HUES48 (cell line): ENCODE data around the gene AGAP1.

Source experiments
- H3K27ac ChIP-seq: one replicate; pipeline ENCODE4 v1.7.0; 2013; ENCODE audit warnings: low read depth, low read length, inconsistent platforms
- H3K27me3 ChIP-seq: 2 replicates; pipeline ENCODE4 v1.6.1; 2013; ENCODE audit warnings: mild to moderate bottlenecking, low read length; ENCODE audit not compliant: control insufficient read depth, insufficient read depth
- H3K36me3 ChIP-seq: 2 replicates; pipeline ENCODE4 v1.6.1; 2013; ENCODE audit warnings: low read length; ENCODE audit not compliant: control insufficient read depth, insufficient read depth
- H3K4me1 ChIP-seq: 2 replicates; pipeline ENCODE4 v1.6.1; 2013; ENCODE audit warnings: mild to moderate bottlenecking, low read length; ENCODE audit not compliant: control insufficient read depth, insufficient read depth
- H3K4me3 ChIP-seq: 2 replicates; pipeline ENCODE4 v1.5.1; 2013; ENCODE audit warnings: mild to moderate bottlenecking, low read depth, low read length
- H3K9ac ChIP-seq: 2 replicates; pipeline ENCODE4 v1.6.1; 2013; ENCODE audit warnings: mild to moderate bottlenecking, low read depth, low read length, moderate library complexity
- H3K9me3 ChIP-seq: 2 replicates; pipeline ENCODE4 v1.6.1; 2013; ENCODE audit warnings: low read length; ENCODE audit not compliant: control insufficient read depth, insufficient read depth

AGAP1 gene

DNA sequence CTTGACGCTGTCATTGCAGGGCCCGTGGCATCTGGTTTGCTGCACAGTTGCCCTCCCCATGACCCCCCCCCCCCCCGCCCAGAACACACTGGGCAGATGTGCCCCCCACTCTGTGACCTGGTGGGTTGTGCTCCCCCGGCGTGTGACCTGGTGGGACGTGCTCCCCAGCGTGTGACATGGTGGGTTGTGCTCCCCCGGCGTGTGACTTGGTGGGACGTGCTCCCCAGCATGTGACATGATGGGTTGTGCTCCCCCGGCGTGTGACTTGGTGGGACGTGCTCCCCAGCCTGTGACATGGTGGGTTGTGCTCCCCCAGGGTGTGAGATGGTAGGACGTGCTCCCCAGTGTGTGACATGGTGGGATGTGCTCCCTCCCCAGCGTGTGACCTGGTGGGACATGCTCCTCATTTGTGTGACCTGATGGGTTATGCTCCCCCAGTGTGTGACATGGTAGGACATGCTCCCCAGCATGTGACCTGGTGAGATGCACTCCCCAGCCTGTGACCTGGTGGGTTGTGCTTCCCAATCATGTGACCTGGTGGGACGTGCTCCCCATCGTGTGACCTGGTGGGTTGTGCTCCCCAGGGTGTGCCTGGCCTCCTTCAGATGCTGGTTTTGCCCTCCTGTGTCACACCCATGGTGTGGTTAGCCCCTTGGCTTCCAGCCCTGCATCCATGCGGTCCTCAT, 213.7 kb downstream of the AGAP1 start:
- H3K27ac ChIP-seq = no peak overlapping the region
- no peak overlapping the region for H3K4me3 ChIP-seq
- H3K27me3 ChIP-seq = no peaks in the 10 kb centered on the region
- no peak overlapping the region for H3K9ac ChIP-seq
- peaks cover 4% of the 10 kb centered on the region for H3K4me1 ChIP-seq
- H3K9me3 ChIP-seq = no peaks in the 10 kb centered on the region
- peaks cover 13% of the 10 kb centered on the region; the same call in 1 of the 2 replicates for H3K36me3 ChIP-seq

DNA sequence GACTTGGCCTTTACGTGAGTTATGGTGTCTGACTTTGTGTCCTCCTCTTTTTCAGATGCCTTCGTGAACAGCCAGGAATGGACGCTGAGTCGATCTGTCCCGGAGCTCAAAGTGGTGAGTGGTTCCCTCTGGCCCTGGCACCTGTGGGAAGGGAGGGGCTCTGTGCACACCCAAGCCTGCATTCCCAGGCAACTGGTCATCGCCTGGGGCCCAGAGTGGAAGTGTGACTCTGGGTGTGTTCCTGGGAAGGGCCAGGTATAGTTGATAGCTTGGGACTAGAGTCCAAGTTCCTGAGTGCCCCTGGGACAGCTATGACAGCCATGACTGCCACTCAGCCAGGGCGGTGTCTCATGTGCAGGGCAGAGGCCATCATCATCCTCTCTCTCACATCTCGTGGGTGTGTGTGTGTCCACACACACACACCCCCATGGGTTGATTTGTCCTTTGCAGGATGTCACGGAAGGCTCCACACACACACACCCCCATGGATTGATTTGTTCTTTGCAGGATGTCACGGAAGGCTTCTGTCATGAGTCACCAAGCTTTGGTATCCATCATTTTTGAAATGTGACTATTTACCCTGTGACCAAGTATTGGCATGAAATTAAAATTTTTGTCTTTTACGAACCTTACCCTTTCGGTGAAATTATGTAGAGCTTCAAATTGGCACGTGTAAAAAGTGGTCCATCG, 215.4 kb downstream of the AGAP1 start:
- no peaks in the 10 kb centered on the region for H3K9me3 ChIP-seq
- H3K27me3 ChIP-seq = no peaks in the 10 kb centered on the region
- H3K4me1 ChIP-seq = no peaks in the 10 kb centered on the region
- peaks cover 18% of the 10 kb centered on the region; the same call in 1 of the 2 replicates for H3K36me3 ChIP-seq
- no peak overlapping the region for H3K4me3 ChIP-seq
- no peak overlapping the region for H3K9ac ChIP-seq
- H3K27ac ChIP-seq = no peak overlapping the region

DNA sequence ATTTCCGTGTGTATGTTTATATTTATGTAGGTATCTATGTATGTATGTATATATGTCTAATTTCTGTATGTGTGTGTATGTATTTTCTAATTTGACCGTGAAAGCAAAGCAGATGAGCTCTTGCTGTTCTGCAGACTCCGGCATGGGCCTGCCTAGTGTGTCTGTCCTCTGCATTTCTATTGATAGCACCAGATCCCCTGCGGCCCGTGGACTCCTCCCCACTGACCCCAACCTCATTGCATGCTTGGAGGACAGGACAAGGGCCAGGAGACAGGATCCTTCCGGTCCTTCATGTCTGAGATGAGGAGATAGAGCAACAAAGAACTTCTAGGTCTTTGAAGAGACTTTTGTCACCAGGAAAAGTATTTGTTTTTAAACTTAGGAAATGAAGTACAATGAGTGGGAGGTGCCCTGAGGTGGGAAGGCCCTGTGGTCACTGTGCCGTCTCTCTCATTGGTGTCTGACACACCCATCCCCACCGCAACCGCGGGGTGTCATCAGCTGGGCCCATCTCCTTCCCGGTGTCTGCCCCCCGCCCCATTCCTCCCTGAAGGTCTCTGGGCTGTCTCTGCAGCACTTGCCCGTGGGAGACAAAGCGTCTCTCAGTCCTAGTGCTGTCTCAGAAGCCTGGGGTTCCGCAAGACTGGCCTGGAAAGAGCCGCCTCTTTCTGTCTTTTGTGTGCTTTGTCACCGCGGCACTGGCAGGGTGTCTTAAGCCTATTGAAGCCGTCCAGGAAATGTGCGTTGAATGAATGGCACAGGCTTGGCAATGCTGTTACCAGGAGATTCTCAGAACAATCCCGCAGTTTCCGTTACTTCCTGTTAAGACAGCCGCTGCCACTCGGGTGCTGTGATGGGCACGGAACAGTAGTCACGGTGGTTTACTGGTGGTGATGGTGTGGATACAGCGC, 216.4 kb downstream of the AGAP1 start:
- H3K9me3 ChIP-seq = no peaks in the 10 kb centered on the region

DNA sequence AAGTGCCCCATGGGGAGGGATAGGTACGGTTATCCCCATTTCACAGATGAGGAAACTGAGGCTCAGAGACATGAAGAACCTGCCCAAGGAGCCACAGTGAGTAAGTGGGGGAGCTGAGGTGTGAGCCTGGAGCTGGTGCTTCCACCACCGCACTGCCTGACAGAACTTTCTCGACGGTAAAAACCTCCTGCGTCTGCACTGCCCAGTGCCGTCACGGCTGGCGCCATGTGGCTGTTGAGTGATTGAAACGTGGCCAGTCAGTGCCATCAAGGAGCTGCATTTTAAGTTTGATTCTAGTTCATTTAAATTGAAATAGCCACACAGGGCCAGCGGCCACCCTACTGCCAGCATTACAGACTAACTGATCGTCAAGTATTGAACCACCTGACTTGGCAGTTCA, 217.1 kb downstream of the AGAP1 start:
- Histone ChIP-seq H3K9ac (no peak overlapping the region), H3K4me1 (no peaks in the 10 kb centered on the region), H3K4me3 (no peak overlapping the region), H3K27ac (no peak overlapping the region), H3K36me3 (peaks cover 18% of the 10 kb centered on the region; the same call in 1 of the 2 replicates), H3K9me3 (no peaks in the 10 kb centered on the region), H3K27me3 (no peaks in the 10 kb centered on the region)

More for the DNA sequence above, 216.4 kb downstream of the AGAP1 start:
- Histone ChIP-seq H3K36me3 (peaks cover 18% of the 10 kb centered on the region; the same call in 1 of the 2 replicates), H3K4me1 (no peaks in the 10 kb centered on the region), H3K27me3 (no peaks in the 10 kb centered on the region), H3K4me3 (no peak overlapping the region), H3K27ac (no peak overlapping the region), H3K9ac (no peak overlapping the region)

DNA sequence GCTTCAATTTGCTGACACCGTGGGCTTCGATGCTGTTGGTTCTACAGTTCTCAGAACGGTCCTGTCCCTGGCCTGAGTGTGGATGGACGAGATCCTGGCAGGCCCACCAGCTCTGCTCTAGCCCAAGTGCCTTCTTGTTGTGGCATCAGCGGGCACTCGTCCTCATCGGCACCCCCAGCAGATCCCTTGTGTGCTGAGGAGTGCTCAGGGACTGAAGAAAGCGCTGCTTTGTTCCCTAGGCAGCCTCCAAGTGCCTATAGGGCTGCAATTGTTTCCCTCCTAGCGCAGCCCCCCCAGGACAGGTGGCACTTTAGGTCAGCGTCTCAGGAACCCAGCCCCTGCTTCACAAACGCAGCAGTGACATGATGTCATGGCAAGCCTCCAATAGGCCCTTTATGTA, 217.7 kb downstream of the AGAP1 start:
- H3K36me3 ChIP-seq = peaks cover 18% of the 10 kb centered on the region; the same call in 1 of the 2 replicates
- H3K27me3 ChIP-seq = no peaks in the 10 kb centered on the region
- no peak overlapping the region for H3K9ac ChIP-seq
- H3K9me3 ChIP-seq = no peaks in the 10 kb centered on the region
- H3K4me3 ChIP-seq = no peak overlapping the region
- no peaks in the 10 kb centered on the region for H3K4me1 ChIP-seq
- H3K27ac ChIP-seq = no peak overlapping the region

DNA sequence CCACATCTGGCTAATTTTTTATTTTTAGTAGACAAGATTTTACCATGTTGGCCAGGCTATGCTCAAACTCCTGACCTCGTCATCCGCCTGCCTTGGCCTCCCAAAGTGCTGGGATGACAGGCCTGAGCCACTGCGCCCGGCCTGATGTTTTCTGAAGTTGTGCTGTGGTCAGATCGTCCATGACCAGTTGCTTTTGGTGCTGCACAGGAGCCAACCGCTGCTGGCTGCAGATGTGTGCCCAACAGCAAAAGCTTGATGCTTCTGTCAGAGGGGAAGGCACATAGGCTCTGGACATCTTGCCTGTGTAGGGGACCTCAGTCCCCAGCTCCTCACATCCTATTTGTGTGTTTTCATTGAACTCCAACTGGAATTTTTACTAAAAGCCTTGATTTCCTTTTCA, 218.3 kb downstream of the AGAP1 start:
- Histone ChIP-seq H3K27me3 (no peaks in the 10 kb centered on the region), H3K4me1 (no peaks in the 10 kb centered on the region), H3K4me3 (no peak overlapping the region), H3K36me3 (peaks cover 18% of the 10 kb centered on the region; the same call in 1 of the 2 replicates), H3K27ac (no peak overlapping the region), H3K9ac (no peak overlapping the region), H3K9me3 (no peaks in the 10 kb centered on the region)

DNA sequence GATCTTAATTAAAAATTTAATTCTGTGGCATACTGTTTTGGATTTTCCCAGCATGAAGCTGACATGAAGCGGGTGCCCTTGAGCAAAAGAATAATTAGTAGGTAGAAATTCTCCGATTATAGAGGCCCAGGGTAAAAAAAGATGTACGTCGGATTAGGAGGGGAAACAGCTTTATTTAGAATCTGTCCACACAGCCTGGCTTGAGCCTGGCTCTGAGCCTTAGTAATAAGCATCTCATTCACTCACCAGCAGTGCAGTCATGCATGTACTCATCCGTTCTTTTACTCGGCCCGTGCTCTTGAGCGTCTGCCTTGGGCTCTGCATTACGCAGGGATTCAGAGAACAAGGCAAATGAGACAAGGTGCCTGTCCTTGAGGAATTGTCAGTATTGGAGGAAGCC, 219.3 kb downstream of the AGAP1 start:
- H3K4me3 ChIP-seq = no peak overlapping the region
- peaks cover 18% of the 10 kb centered on the region; the same call in 1 of the 2 replicates for H3K36me3 ChIP-seq

DNA sequence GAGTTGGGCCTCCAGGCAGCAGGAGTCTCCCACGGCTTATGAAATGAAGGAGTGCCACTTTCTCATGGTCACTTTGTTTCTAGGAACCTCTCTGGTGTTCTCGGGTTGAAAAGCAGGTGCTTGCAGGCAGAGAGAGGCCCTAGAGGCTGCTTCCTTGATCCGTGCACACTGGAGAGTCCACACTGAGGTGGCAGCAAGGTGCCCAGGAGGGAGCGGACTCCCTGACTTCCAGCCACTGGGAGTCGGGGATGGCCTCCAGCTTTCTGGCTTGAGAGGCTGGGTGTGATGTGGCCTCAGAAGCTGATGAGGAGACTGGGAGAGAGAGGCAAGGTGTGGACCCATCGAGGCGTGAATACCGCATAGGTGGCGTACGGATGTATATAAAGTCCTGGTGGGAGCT, 221.8 kb downstream of the AGAP1 start:
- Histone ChIP-seq H3K27ac (no peak overlapping the region), H3K36me3 (0 out of 2 replicates have a peak, but pooled peaks cover 13% of the 10 kb centered on the region), H3K9ac (no peak overlapping the region), H3K4me1 (no peaks in the 10 kb centered on the region), H3K9me3 (no peaks in the 10 kb centered on the region), H3K4me3 (no peak overlapping the region), H3K27me3 (no peaks in the 10 kb centered on the region)

More for the DNA sequence above, 219.3 kb downstream of the AGAP1 start:
- H3K9me3 ChIP-seq = no peaks in the 10 kb centered on the region
- no peaks in the 10 kb centered on the region for H3K27me3 ChIP-seq
- no peak overlapping the region for H3K27ac ChIP-seq
- H3K4me1 ChIP-seq = no peaks in the 10 kb centered on the region
- no peak overlapping the region for H3K9ac ChIP-seq

DNA sequence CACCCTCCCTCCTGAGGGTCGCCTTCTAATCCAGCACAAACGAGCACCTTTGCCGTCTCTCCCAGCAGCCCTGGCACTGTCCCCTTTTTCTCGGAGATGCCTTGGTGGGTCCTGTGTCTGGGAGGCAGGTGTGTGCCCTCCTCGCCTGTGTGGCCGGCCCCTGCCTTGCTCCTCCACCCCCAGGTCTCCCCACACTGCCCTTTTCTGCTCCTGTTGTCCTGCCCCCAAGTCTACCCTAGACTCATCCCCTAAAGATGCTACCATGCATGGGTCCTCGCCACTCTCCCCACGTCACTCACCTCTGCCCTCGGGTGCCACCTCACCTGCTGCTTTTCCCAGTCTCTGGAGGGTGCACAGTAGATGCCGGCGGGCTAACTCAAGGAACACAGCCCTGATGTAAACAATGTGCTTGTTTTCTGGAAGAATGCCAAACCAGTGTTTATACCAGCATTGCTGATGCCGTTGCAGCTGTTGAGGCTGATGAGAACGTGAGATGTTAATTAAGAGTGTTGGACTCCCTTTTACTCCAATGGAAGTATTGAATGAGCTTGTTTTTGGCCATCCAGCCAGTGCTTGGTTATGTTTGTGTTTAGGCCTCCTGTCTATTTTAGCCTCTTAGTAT, 223.1 kb downstream of the AGAP1 start:
- no peak overlapping the region for H3K9ac ChIP-seq
- H3K36me3 ChIP-seq = 0 out of 2 replicates have a peak, but pooled peaks cover 7% of the 10 kb centered on the region
- H3K9me3 ChIP-seq = no peaks in the 10 kb centered on the region
- no peaks in the 10 kb centered on the region for H3K4me1 ChIP-seq
- H3K27me3 ChIP-seq = no peaks in the 10 kb centered on the region
- no peak overlapping the region for H3K27ac ChIP-seq
- no peak overlapping the region for H3K4me3 ChIP-seq

DNA sequence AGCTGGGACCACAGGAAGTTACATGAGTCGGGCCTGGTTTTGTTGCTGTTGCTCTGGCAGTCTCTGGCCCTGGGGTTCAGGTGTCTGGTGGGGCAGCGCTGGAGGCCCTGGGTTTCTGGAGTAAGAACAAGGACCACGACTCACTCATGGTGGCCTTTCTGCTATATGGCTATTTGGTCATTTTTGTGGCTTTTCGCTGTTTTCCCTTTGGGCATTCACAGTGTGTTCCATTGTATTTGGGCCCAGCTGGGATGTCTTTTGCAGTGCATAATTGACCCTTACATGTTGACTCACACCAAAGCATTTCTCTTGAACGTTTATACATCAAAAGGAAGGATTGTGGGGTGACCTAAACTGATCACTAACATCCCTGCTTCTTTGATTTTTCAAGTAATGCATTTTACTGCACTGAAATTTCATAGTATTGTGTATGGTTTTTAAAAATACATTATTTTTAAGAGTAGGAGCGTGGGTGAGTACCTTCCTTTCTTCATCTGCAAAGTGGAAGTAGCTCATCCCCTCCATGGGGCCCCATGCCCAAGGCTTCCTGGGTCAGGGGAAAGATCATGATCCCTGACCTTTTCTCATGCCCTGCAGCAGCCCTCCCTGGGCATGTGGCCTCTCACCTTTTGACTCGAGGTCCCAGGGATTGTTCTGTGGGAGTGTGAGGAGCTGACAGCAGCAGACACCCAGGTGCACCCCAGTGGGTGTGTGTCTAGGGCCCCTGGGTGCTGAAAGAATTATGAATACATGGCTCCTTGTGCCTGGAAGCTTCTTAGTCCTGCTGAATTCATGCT, 225.5 kb downstream of the AGAP1 start:
- Histone ChIP-seq H3K27me3 (no peaks in the 10 kb centered on the region), H3K27ac (no peak overlapping the region), H3K4me3 (no peak overlapping the region), H3K9ac (no peak overlapping the region), H3K36me3 (peaks cover 6% of the 10 kb centered on the region; the same call in 1 of the 2 replicates), H3K9me3 (no peaks in the 10 kb centered on the region), H3K4me1 (no peaks in the 10 kb centered on the region)
